HepG2 (cell line): ENCODE data around the gene APOL5. TPM values are rescaled to one million over a fixed set of nuclear protein-coding genes. Genes with fewer than 3 reads are reported as not detected.
"Not testable (repeated sequence)": the region's sequence is repeated elsewhere in the genome, so short reads cannot be mapped to it uniquely, and the experiment has no call there.

Experiments used
- ATAC-seq: fragments of 200-7000 bp; cut with Tn5 transposase; 3 replicates; pipeline ENCODE4 v1.9.1; 2020; ENCODE audit warnings: mild to moderate bottlenecking, moderate library complexity
- BruUV-seq: library from RNA; stranded (reverse); fragments of 400-500 nt; replicated peaks from 2 replicates; lab custom pipeline; 2021; lab: Mats Ljungman, UMichigan
- CTCF ChIA-PET: fragments of 300-600 bp; formaldehyde crosslinking; extraction: SDS; loops from one replicate; lab custom pipeline; 2021; ENCODE audit warnings: low total read pairs, inconsistent platforms, low intra/inter-chr PET ratio; lab: Yijun Ruan, JAX
- POLR2A ChIA-PET: fragments of 350-600 bp; sonication (Branson Sonifier 250); formaldehyde crosslinking; loops from one replicate; lab custom pipeline; 2020; ENCODE audit warnings: antibody characterized with exemption, inconsistent platforms; lab: Yijun Ruan, JAX
- DNase-seq: peaks from one replicate; pipeline ENCODE4 v3.0.0-alpha.2; 2015; ENCODE audit warnings: low spot score
- FAIRE-seq: peaks from 3 replicates; lab custom pipeline; 2011; peaks lifted over from hg19 to GRCh38; lab: Jason Lieb, UNC
- H2AFZ ChIP-seq: one replicate; pipeline ENCODE4 v1.6.1; 2011; ENCODE audit warnings: low read length, inconsistent platforms
- H3K27ac ChIP-seq: fragments of 300-600 bp; 3 replicates; pipeline ENCODE4 v1.8.0; 2011; ENCODE audit warnings: mixed run types, mild to moderate bottlenecking, mixed read lengths, low read length, inconsistent platforms; ENCODE audit not compliant: insufficient read depth; ENCODE audit errors: extremely low read length
- H3K27me3 ChIP-seq, 2 experiments: fragments of 200-600 bp in 1 of 2; 2 replicates in 1 of 2; 3 replicates in 1 of 2; pipeline versions ENCODE4 v1.6.0 to v1.8.0; 2011; ENCODE audit warnings: low read length in 2 of 2, mild to moderate bottlenecking in 2 of 2, moderate library complexity in 2 of 2, inconsistent platforms in 1 of 2; ENCODE audit not compliant: insufficient read depth in 2 of 2, control insufficient read depth in 1 of 2
- H3K36me3 ChIP-seq, 2 experiments: fragments of 200-600 bp in 1 of 2; replicated peaks in 1 of 2; 2 replicates in 1 of 2; 3 replicates in 1 of 2; pipeline versions ENCODE4 v1.5.1 to v1.8.0; 2011; ENCODE audit warnings: low read length in 2 of 2, inconsistent platforms in 1 of 2; ENCODE audit not compliant: insufficient read depth in 2 of 2, control insufficient read depth in 1 of 2
- H3K4me1 ChIP-seq: 2 replicates; pipeline ENCODE4 v1.5.1; 2012; ENCODE audit warnings: low read length, inconsistent platforms; ENCODE audit not compliant: insufficient read depth
- H3K4me2 ChIP-seq: 2 replicates; pipeline ENCODE4 v1.6.0; 2011; ENCODE audit warnings: low read depth, low read length, inconsistent platforms
- H3K4me3 ChIP-seq, 3 experiments: fragments of 200-600 bp in 1 of 3; sonication (generic), shearing (Covaris generic) in 1 of 3; replicated peaks in 1 of 3; 2 replicates each; pipeline ENCODE4 v1.5.1; 2011 to 2016; ENCODE audit warnings: low read length in 3 of 3, inconsistent platforms in 2 of 3, low read depth in 2 of 3, mild to moderate bottlenecking in 2 of 3, control low read depth in 1 of 3, mixed read lengths in 1 of 3; ENCODE audit not compliant: insufficient read depth in 1 of 3
- H3K79me2 ChIP-seq: one replicate; pipeline ENCODE4 v1.6.1; 2011; ENCODE audit warnings: low read length, inconsistent platforms; ENCODE audit not compliant: insufficient read depth
- H3K9ac ChIP-seq: 2 replicates; pipeline ENCODE4 v1.6.0; 2011; ENCODE audit warnings: mild to moderate bottlenecking, low read depth, low read length, inconsistent platforms; ENCODE audit not compliant: insufficient read depth
- H3K9me3 ChIP-seq: 2 replicates; pipeline ENCODE4 v1.5.1; 2012; ENCODE audit warnings: mild to moderate bottlenecking, low read length
- H4K20me1 ChIP-seq: 2 replicates; pipeline ENCODE4 v1.6.0; 2011; ENCODE audit warnings: inconsistent platforms, mild to moderate bottlenecking, low read length, moderate library complexity; ENCODE audit not compliant: insufficient read depth
- ELK4 ChIP-seq: sonication (generic); formaldehyde crosslinking; IDR thresholded peaks from 2 replicates; pipeline ENCODE4 v1.9.0; 2021; ENCODE audit warnings: missing genetic modification reagents, borderline replicate concordance
- IRF9 ChIP-seq: sonication (generic); formaldehyde crosslinking; IDR thresholded peaks from 2 replicates; pipeline ENCODE4 v1.8.0; 2022; ENCODE audit warnings: missing genetic modification reagents, mild to moderate bottlenecking, borderline replicate concordance
- PHF21A ChIP-seq: sonication (generic); formaldehyde crosslinking; IDR thresholded peaks from 2 replicates; pipeline ENCODE4 v1.5.0; 2020; ENCODE audit warnings: mild to moderate bottlenecking, missing genetic modification reagents
- POLR2AphosphoS5 ChIP-seq: IDR thresholded peaks from 2 replicates; pipeline ENCODE4 v1.6.1; 2012; ENCODE audit warnings: low read depth, low read length
- RAD51 ChIP-seq: fragments of 450-650 bp; IDR thresholded peaks from 2 replicates; pipeline ENCODE4 v1.6.1; 2016; ENCODE audit warnings: borderline replicate concordance
- RNF219 ChIP-seq: sonication (generic); formaldehyde crosslinking; IDR thresholded peaks from 2 replicates; pipeline ENCODE4 v1.5.0; 2020; ENCODE audit warnings: mild to moderate bottlenecking, missing genetic modification reagents
- SIX4 ChIP-seq: sonication (generic); formaldehyde crosslinking; IDR thresholded peaks from 2 replicates; pipeline ENCODE4 v1.4.0; 2020; ENCODE audit warnings: missing genetic modification reagents
- SKI ChIP-seq: fragments of 450-650 bp; IDR thresholded peaks from one replicate; pipeline ENCODE4 v1.6.1; 2018; ENCODE audit warnings: mild to moderate bottlenecking; ENCODE audit not compliant: partially characterized antibody
- SRSF1 ChIP-seq: fragments of 200-400 bp; formaldehyde crosslinking; optimal IDR thresholded peaks from 2 replicates; pipeline ENCODE3; 2017; ENCODE audit warnings: mild to moderate bottlenecking, low read depth, low read length, moderate library complexity
- ZBTB7A ChIP-seq: sonication (generic); formaldehyde crosslinking; IDR thresholded peaks from 2 replicates; pipeline ENCODE4 v1.8.0; 2022; ENCODE audit warnings: mild to moderate bottlenecking, missing genetic modification reagents
- ZNF670 ChIP-seq: sonication (generic); formaldehyde crosslinking; IDR thresholded peaks from 2 replicates; pipeline ENCODE4 v1.8.0; 2022; ENCODE audit warnings: mild to moderate bottlenecking, missing genetic modification reagents, borderline replicate concordance
- ZNF740 ChIP-seq: sonication (generic); formaldehyde crosslinking; IDR thresholded peaks from 2 replicates; pipeline ENCODE4 v1.4.0; 2020; ENCODE audit warnings: missing genetic modification reagents
- WGBS: methylation state at CpG from one replicate; pipeline ENCODE4 v1.1.6; 2017; ENCODE audit warnings: low lambda C conversion rate; 5-methylcytosine and 5-hydroxymethylcytosine counted together
- in situ Hi-C: cut with HindIII; loops from 2 replicates; pipeline ENCODE4 v1.10.0; 2017; ENCODE audit warnings: low pct_unique_long_range_greater_than_20kb; ENCODE audit not compliant: extremely low pct_ligation_motif_present
- intact Hi-C: fragments of 100-400 bp; cut with micrococcal nuclease; formaldehyde crosslinking; loops from one replicate; pipeline ENCODE4 v1.10.0; 2022; ENCODE audit not compliant: unreplicated experiment
- polyA plus RNA-seq, 8 experiments: library from polyadenylated mRNA; depleted of rRNA in 3 of 8; stranded (reverse) in 7 of 8; unstranded in 1 of 8; fragments of >200 nt; fragmentation: Illumina TruSeq in 4 of 8; extraction: Trizol in 4 of 8; gene quantifications; 2 replicates each; pipeline versions ENCODE4 v1.2.1 to v1.2.3, GENCODE V29; 2011 to 2016; ENCODE audit warnings: low read depth in 4 of 8, missing spikeins in 1 of 8, mixed read lengths in 1 of 8; ENCODE audit not compliant: insufficient read depth in 1 of 8
- total RNA-seq, 5 experiments: library from RNA; depleted of rRNA; stranded (reverse); fragments of >200 nt; fragmentation: Illumina TruSeq; extraction: Trizol; gene quantifications; 2 replicates each; pipeline ENCODE4 v1.2.3, GENCODE V29; 2016; ENCODE audit warnings: low read depth in 1 of 5

Gene APOL5
- total and polyA plus RNA-seq, 2 of the 13 experiments (the other 11 are each of a cell fraction or from before 2014, with no cell fraction given): not detected

- TF ChIP-seq RNF219 (no peak), POLR2AphosphoS5 (no peak), RAD51 (no peak)
- TF ChIP-seq, all 625 proteins: peak for 0
Observed at GRCh38 chr22:35678836-35679235, 38.8 kb upstream of the APOL5 start (continued).

- POLR2A ChIA-PET, H3K4me2 ChIP-seq, H3K4me1 ChIP-seq, H2AFZ ChIP-seq, H3K27me3 ChIP-seq, H3K36me3 ChIP-seq, CTCF ChIA-PET, H3K27ac ChIP-seq, ATAC-seq, H3K79me2 ChIP-seq, BruUV-seq, H3K4me3 ChIP-seq, FAIRE-seq, DNase-seq, H3K9me3 ChIP-seq, intact Hi-C loops, in situ Hi-C loops, H4K20me1 ChIP-seq, H3K9ac ChIP-seq: not testable (repeated sequence)
- WGBS: 2% methylated on average over 4 of the region's 4 CpGs
Observed at GRCh38 chr22:35679492-35679891, 38.2 kb upstream of the APOL5 start.

- peaks cover 20% of the 10 kb centered on the region for H3K4me1 ChIP-seq
- no peak overlapping the region for H3K9ac ChIP-seq
- intact Hi-C loops (no loop called here), in situ Hi-C loops (no loop called here)
- BruUV-seq: no TSS peak
- 7% methylated on average over 4 of the region's 4 CpGs for WGBS
- no peak overlapping the region for H3K4me2 ChIP-seq
- no peak overlapping the region for H3K27ac ChIP-seq
- H2AFZ ChIP-seq: no peak overlapping the region
- H3K36me3 ChIP-seq: no peaks in the 10 kb centered on the region
- DNase-seq (no peak), FAIRE-seq (no peak), ATAC-seq (no peak)
- ChIA-PET POLR2A (no interaction called here), CTCF (no interaction called here)
- no peaks in the 10 kb centered on the region for H3K79me2 ChIP-seq
- H3K27me3 ChIP-seq: no peaks in the 10 kb centered on the region
- no peak overlapping the region for H3K4me3 ChIP-seq
- 0 out of 2 replicates have a peak, but pooled peaks cover 5% of the 10 kb centered on the region for H3K9me3 ChIP-seq
- H4K20me1 ChIP-seq: no peaks in the 10 kb centered on the region
- no peak for TF ChIP-seq PHF21A
- TF ChIP-seq SKI: no peak
- TF ChIP-seq SIX4 (CRISPR knock-in tag): no peak
- no peak for TF ChIP-seq ELK4 (CRISPR knock-in tag)
- TF ChIP-seq ZNF740 (CRISPR knock-in tag): no peak
- TF ChIP-seq ZNF670: no peak
- TF ChIP-seq SRSF1: no peak
- no peak for TF ChIP-seq IRF9
- no peak for TF ChIP-seq ZBTB7A
Observed at GRCh38 chr22:35681454-35682052, 36.1 kb upstream of the APOL5 start.
